HepG2 (cell line): Measurements from ENCODE around the gene KCNIP4.

Source experiments
- ELF4 ChIP-seq: sonication (generic); formaldehyde crosslinking; IDR thresholded peaks from 2 replicates; pipeline ENCODE4 v1.5.0; 2020; ENCODE audit warnings: missing genetic modification reagents, mild to moderate bottlenecking, moderate library complexity, borderline replicate concordance
- GMEB1 ChIP-seq: sonication (generic); formaldehyde crosslinking; IDR thresholded peaks from 2 replicates; pipeline ENCODE4 v1.5.1; 2020; ENCODE audit warnings: missing genetic modification reagents, mild to moderate bottlenecking, borderline replicate concordance
- MTF1 ChIP-seq: sonication (generic); formaldehyde crosslinking; IDR thresholded peaks from 2 replicates; pipeline ENCODE4 v1.5.0; 2020; ENCODE audit warnings: missing genetic modification reagents
- ZNF256 ChIP-seq: sonication (generic); formaldehyde crosslinking; conservative IDR thresholded peaks from 2 replicates; pipeline ENCODE4 v1.4.0; 2020; ENCODE audit warnings: missing genetic modification reagents
- TF ChIP-seq, protein P1 (sequence below): sonication (generic); formaldehyde crosslinking; IDR thresholded peaks from 2 replicates; pipeline ENCODE4 v1.5.0; 2020; ENCODE audit warnings: mild to moderate bottlenecking, missing genetic modification reagents, moderate library complexity
- TF ChIP-seq, protein P2 (sequence below): sonication (generic); formaldehyde crosslinking; IDR thresholded peaks from 2 replicates; pipeline ENCODE4 v1.9.0; 2022; ENCODE audit warnings: missing genetic modification reagents, mild to moderate bottlenecking, borderline replicate concordance

GRCh38 chr4:21722157-21722839, 226.3 kb downstream of the KCNIP4 start:
- TF ChIP-seq, protein P1, sequence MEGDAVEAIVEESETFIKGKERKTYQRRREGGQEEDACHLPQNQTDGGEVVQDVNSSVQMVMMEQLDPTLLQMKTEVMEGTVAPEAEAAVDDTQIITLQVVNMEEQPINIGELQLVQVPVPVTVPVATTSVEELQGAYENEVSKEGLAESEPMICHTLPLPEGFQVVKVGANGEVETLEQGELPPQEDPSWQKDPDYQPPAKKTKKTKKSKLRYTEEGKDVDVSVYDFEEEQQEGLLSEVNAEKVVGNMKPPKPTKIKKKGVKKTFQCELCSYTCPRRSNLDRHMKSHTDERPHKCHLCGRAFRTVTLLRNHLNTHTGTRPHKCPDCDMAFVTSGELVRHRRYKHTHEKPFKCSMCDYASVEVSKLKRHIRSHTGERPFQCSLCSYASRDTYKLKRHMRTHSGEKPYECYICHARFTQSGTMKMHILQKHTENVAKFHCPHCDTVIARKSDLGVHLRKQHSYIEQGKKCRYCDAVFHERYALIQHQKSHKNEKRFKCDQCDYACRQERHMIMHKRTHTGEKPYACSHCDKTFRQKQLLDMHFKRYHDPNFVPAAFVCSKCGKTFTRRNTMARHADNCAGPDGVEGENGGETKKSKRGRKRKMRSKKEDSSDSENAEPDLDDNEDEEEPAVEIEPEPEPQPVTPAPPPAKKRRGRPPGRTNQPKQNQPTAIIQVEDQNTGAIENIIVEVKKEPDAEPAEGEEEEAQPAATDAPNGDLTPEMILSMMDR (CRISPR knock-in tag), result no peak
- no peak for TF ChIP-seq MTF1 (CRISPR knock-in tag)
- TF ChIP-seq ZNF256, result no peak
- TF ChIP-seq GMEB1 (CRISPR knock-in tag), result no peak
- no peak for TF ChIP-seq ELF4 (CRISPR knock-in tag)
- TF ChIP-seq, protein P2, sequence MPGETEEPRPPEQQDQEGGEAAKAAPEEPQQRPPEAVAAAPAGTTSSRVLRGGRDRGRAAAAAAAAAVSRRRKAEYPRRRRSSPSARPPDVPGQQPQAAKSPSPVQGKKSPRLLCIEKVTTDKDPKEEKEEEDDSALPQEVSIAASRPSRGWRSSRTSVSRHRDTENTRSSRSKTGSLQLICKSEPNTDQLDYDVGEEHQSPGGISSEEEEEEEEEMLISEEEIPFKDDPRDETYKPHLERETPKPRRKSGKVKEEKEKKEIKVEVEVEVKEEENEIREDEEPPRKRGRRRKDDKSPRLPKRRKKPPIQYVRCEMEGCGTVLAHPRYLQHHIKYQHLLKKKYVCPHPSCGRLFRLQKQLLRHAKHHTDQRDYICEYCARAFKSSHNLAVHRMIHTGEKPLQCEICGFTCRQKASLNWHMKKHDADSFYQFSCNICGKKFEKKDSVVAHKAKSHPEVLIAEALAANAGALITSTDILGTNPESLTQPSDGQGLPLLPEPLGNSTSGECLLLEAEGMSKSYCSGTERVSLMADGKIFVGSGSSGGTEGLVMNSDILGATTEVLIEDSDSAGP (CRISPR knock-in tag), result no peak
